Activated naive CD8-positive, alpha-beta T cell treated with anti-CD3 and anti-CD28 coated beads, Interleukin-2, amount 50 U/mL, for 24 hours (primary cell): ENCODE results near the gene VMP1.

Experiments
- ATAC-seq: fragments of 150-1000 bp; cut with Tn5 transposase; one replicate; pipeline ENCODE4 v1.10.0; 2021
- DNase-seq: peaks from one replicate; pipeline ENCODE4 v3.0.0; 2021
- H3K27ac Mint-ChIP-seq: one replicate; pipeline ENCODE4 v1.8.0; 2021; ENCODE audit warnings: mild to moderate bottlenecking, mixed read lengths
- H3K27me3 Mint-ChIP-seq: one replicate; pipeline ENCODE4 v1.8.0; 2021; ENCODE audit warnings: mixed read lengths
- H3K36me3 Mint-ChIP-seq: one replicate; pipeline ENCODE4 v1.8.0; 2021; ENCODE audit warnings: low read depth, mixed read lengths
- H3K4me1 Mint-ChIP-seq: one replicate; pipeline ENCODE4 v1.8.0; 2021; ENCODE audit warnings: mixed read lengths
- H3K4me3 Mint-ChIP-seq: one replicate; pipeline ENCODE4 v1.8.0; 2021; ENCODE audit warnings: mild to moderate bottlenecking, moderate library complexity, mixed read lengths
- H3K9me3 Mint-ChIP-seq: one replicate; pipeline ENCODE4 v1.8.0; 2021; ENCODE audit warnings: mixed read lengths

Gene VMP1

GRCh38 chr17:59707149-59707970 is at the start of gene VMP1, which contains the start of gene PTRH2:
TSS of gene VMP1 (plus strand) at chr17:59707654. CDS start at chr17:59731447, 23,793 bp downstream.
TSS of gene PTRH2 (minus strand) at chr17:59707430. CDS start at chr17:59697978, 9,452 bp downstream.
- peaks cover 43% of the 10 kb centered on the region for H3K36me3 Mint-ChIP-seq
- DNase-seq = peak; percentile 94
- peak within 1 kb of the TSS; percentile 95 for H3K27ac Mint-ChIP-seq
- no peaks in the 10 kb centered on the region for H3K27me3 Mint-ChIP-seq
- peak; percentile 99 for ATAC-seq
- peaks cover 61% of the 10 kb centered on the region for H3K4me1 Mint-ChIP-seq
- peak within 1 kb of the TSS; percentile 99 for H3K4me3 Mint-ChIP-seq
- no peaks in the 10 kb centered on the region for H3K9me3 Mint-ChIP-seq

GRCh38 chr17:59666235-59666634 is 41.2 kb upstream of the VMP1 start:
- H3K27me3 Mint-ChIP-seq = no peaks in the 10 kb centered on the region
- H3K4me3 Mint-ChIP-seq = no peak overlapping the region
- no peaks in the 10 kb centered on the region for H3K9me3 Mint-ChIP-seq
- DNase-seq = no peak
- ATAC-seq = no peak
- peaks cover 58% of the 10 kb centered on the region for H3K36me3 Mint-ChIP-seq
- H3K27ac Mint-ChIP-seq = no peak overlapping the region
- peaks cover 30% of the 10 kb centered on the region for H3K4me1 Mint-ChIP-seq

GRCh38 chr17:59668816-59669215 is 38.6 kb upstream of the VMP1 start:
- Mint-ChIP-seq H3K4me3 (no peak overlapping the region), H3K27me3 (no peaks in the 10 kb centered on the region), H3K9me3 (no peaks in the 10 kb centered on the region), H3K4me1 (peaks cover 34% of the 10 kb centered on the region), H3K27ac (peak overlapping the region; percentile 80), H3K36me3 (peaks cover 51% of the 10 kb centered on the region)
- ATAC-seq (no peak), DNase-seq (no peak)

DNA sequence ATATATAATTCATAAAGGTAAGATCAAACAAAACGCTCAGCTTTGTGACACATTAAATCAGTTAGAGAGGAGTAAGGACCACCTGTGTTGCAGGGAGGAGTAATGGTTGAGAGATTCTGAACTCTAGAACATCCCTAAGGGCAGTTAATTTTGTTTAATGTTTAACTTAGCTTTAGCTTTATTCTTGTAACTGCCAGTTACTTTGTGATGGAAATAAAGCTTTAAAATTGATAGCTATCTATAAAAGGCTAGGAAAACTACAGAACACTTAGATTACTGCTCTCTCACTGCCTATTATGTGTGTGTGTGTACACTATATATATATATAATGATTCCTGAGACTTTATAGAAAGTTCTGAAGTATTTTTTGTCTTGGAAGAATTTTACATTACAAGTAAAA is 38.0 kb upstream of the VMP1 start:
- H3K9me3 Mint-ChIP-seq = no peaks in the 10 kb centered on the region
- peaks cover 34% of the 10 kb centered on the region for H3K4me1 Mint-ChIP-seq
- H3K4me3 Mint-ChIP-seq = no peak overlapping the region
- DNase-seq = no peak
- ATAC-seq = no peak
- H3K36me3 Mint-ChIP-seq = peaks cover 49% of the 10 kb centered on the region
- H3K27ac Mint-ChIP-seq = peak overlapping the region; percentile 80
- no peaks in the 10 kb centered on the region for H3K27me3 Mint-ChIP-seq

GRCh38 chr17:59669944-59670343 is 37.5 kb upstream of the VMP1 start:
- ATAC-seq = no peak
- Mint-ChIP-seq H3K4me1 (peaks cover 34% of the 10 kb centered on the region), H3K9me3 (no peaks in the 10 kb centered on the region), H3K36me3 (peaks cover 44% of the 10 kb centered on the region), H3K27me3 (no peaks in the 10 kb centered on the region), H3K27ac (peak overlapping the region; percentile 23), H3K4me3 (no peak overlapping the region)
- no peak for DNase-seq

DNA sequence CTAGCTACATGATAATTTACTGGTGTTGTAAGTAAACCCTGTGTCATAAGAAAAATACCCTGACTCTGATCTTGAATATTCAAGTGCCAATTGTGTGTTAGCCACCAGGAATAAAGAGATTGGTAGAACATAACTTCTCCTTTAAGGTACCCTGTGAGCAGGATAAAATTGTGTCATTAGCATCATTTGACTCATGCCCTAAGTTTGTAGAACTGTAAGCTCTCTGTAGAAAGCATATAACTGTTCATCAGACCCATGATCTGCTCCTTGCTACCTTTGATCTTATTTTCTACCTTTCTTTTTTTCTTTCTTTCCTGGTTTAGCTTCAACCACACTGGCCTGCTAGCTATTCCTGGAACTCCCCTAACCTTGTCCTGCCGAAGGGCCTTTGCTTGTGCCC is 36.1 kb upstream of the VMP1 start:
- Mint-ChIP-seq H3K36me3 (peaks cover 43% of the 10 kb centered on the region), H3K9me3 (no peaks in the 10 kb centered on the region), H3K27me3 (no peaks in the 10 kb centered on the region), H3K27ac (peak overlapping the region; percentile 5), H3K4me3 (no peak overlapping the region), H3K4me1 (peaks cover 34% of the 10 kb centered on the region)
- no peak for DNase-seq
- ATAC-seq = no peak

- Mint-ChIP-seq H3K9me3 (no peaks in the 10 kb centered on the region), H3K4me1 (peaks cover 12% of the 10 kb centered on the region), H3K4me3 (no peak overlapping the region), H3K36me3 (peaks cover 41% of the 10 kb centered on the region), H3K27me3 (no peaks in the 10 kb centered on the region), H3K27ac (peak overlapping the region; percentile 33)
- ATAC-seq (no peak), DNase-seq (no peak)
Measured at GRCh38 chr17:59675231-59675630, 32.2 kb upstream of the VMP1 start.

DNA sequence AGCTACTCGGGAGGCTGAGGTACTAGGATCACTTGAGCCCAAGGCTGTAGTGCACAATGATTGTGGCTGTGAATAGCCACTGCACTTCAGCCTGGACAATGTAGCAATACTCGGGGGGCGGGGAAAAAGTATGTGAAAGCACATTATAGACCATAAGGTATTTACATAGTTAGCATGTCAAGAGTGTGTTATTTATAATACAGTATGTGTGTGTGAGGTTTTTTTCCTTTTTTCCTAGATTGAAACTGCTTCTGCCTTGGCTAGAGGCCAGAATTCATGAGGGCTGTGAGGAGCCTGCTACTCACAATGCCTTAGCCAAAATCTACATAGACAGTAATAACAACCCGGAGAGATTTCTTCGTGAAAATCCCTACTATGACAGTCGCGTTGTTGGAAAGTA is 30.7 kb upstream of the VMP1 start:
- Mint-ChIP-seq H3K9me3 (no peaks in the 10 kb centered on the region), H3K27ac (no peak overlapping the region), H3K36me3 (peaks cover 47% of the 10 kb centered on the region), H3K4me1 (peaks cover under 1% of the 10 kb centered on the region), H3K27me3 (no peaks in the 10 kb centered on the region), H3K4me3 (no peak overlapping the region)
- DNase-seq = no peak
- no peak for ATAC-seq

GRCh38 chr17:59678918-59679317 is 28.5 kb upstream of the VMP1 start:
- H3K27me3 Mint-ChIP-seq = no peaks in the 10 kb centered on the region
- H3K4me3 Mint-ChIP-seq = no peak overlapping the region
- no peak for DNase-seq
- ATAC-seq = no peak
- H3K4me1 Mint-ChIP-seq = peaks cover 2% of the 10 kb centered on the region
- no peak overlapping the region for H3K27ac Mint-ChIP-seq
- H3K36me3 Mint-ChIP-seq = peaks cover 59% of the 10 kb centered on the region
- H3K9me3 Mint-ChIP-seq = no peaks in the 10 kb centered on the region

- no peaks in the 10 kb centered on the region for H3K27me3 Mint-ChIP-seq
- H3K27ac Mint-ChIP-seq = no peak overlapping the region
- H3K4me1 Mint-ChIP-seq = peaks cover 2% of the 10 kb centered on the region
- H3K9me3 Mint-ChIP-seq = no peaks in the 10 kb centered on the region
- ATAC-seq (no peak), DNase-seq (no peak)
- peaks cover 65% of the 10 kb centered on the region for H3K36me3 Mint-ChIP-seq
- no peak overlapping the region for H3K4me3 Mint-ChIP-seq
Measured at GRCh38 chr17:59680314-59680713, 27.1 kb upstream of the VMP1 start.

DNA sequence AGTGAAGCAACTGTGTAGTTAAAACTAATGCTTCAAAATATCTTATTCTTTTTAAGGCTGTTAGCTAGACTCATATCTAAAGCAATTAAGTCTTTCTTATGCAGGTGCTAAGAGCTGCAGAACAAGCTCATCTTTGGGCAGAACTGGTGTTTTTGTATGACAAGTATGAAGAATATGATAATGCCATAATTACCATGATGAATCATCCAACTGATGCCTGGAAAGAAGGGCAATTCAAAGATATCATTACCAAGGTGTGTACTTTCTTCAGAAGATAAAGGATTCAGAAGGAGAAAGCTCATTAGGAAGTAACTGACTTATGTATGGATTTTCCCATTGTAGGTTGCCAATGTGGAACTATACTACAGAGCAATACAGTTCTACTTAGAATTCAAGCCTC is 24.2 kb upstream of the VMP1 start:
- Mint-ChIP-seq H3K27ac (no peak overlapping the region), H3K4me3 (no peak overlapping the region), H3K27me3 (no peaks in the 10 kb centered on the region), H3K4me1 (peaks cover 9% of the 10 kb centered on the region), H3K36me3 (peaks cover 67% of the 10 kb centered on the region), H3K9me3 (no peaks in the 10 kb centered on the region)
- no peak for ATAC-seq
- DNase-seq = no peak

- Mint-ChIP-seq H3K4me3 (no peak overlapping the region), H3K36me3 (peaks cover 68% of the 10 kb centered on the region), H3K27me3 (no peaks in the 10 kb centered on the region), H3K4me1 (peaks cover 9% of the 10 kb centered on the region), H3K27ac (no peak overlapping the region), H3K9me3 (no peaks in the 10 kb centered on the region)
- ATAC-seq (no peak), DNase-seq (no peak)
Measured at GRCh38 chr17:59684967-59685366, 22.5 kb upstream of the VMP1 start.

GRCh38 chr17:59688008-59688407 is 19.4 kb upstream of the VMP1 start:
- no peaks in the 10 kb centered on the region for H3K9me3 Mint-ChIP-seq
- H3K27ac Mint-ChIP-seq = peak overlapping the region; percentile 59
- peaks cover 12% of the 10 kb centered on the region for H3K4me1 Mint-ChIP-seq
- no peak for DNase-seq
- peaks cover 65% of the 10 kb centered on the region for H3K36me3 Mint-ChIP-seq
- no peak for ATAC-seq
- H3K4me3 Mint-ChIP-seq = no peak overlapping the region
- no peaks in the 10 kb centered on the region for H3K27me3 Mint-ChIP-seq

DNA sequence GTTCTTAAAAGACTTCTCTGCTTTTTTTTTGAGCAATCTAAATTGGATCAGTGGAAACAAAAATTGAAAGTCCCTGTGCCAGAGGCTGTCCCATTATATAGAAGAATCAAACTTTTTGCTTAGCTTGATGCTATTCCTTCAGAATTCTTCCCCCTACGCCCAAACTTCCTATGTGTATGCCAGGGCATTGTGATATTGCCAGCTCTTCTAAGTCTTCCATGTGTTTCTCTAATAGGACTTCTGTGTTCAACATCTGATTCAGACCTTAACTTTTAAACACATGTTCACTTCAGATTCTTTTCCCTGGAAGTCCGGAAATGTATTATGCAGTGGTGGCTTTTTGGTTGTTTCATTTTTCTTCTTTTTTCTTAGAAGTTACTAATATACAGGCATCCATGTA is 19.0 kb upstream of the VMP1 start:
- H3K9me3 Mint-ChIP-seq = no peaks in the 10 kb centered on the region
- H3K4me3 Mint-ChIP-seq = no peak overlapping the region
- no peak for DNase-seq
- peaks cover 60% of the 10 kb centered on the region for H3K36me3 Mint-ChIP-seq
- H3K4me1 Mint-ChIP-seq = peaks cover 10% of the 10 kb centered on the region
- ATAC-seq = no peak
- H3K27me3 Mint-ChIP-seq = no peaks in the 10 kb centered on the region
- peak overlapping the region; percentile 59 for H3K27ac Mint-ChIP-seq

- Mint-ChIP-seq H3K27ac (no peak overlapping the region), H3K4me1 (peaks cover 21% of the 10 kb centered on the region), H3K36me3 (peaks cover 70% of the 10 kb centered on the region), H3K27me3 (no peaks in the 10 kb centered on the region), H3K9me3 (no peaks in the 10 kb centered on the region), H3K4me3 (no peak overlapping the region)
- no peak for DNase-seq
- ATAC-seq = no peak
Measured at GRCh38 chr17:59693582-59693981, 13.9 kb upstream of the VMP1 start.
